HepG2 (cell line): ENCODE data around the gene VPS4A. TPM values are rescaled to one million over a fixed set of nuclear protein-coding genes. Genes with fewer than 3 reads are reported as not detected.

Source experiments
- EEA1 ChIP-seq: sonication (generic); formaldehyde crosslinking; IDR thresholded peaks from 2 replicates; pipeline ENCODE4 v1.5.1; 2020; ENCODE audit warnings: mild to moderate bottlenecking, missing genetic modification reagents, borderline replicate concordance
- EED ChIP-seq: sonication (generic); formaldehyde crosslinking; IDR thresholded peaks from 2 replicates; pipeline ENCODE4 v1.5.0; 2020; ENCODE audit warnings: mild to moderate bottlenecking, missing genetic modification reagents
- GTF3A ChIP-seq: sonication (generic); formaldehyde crosslinking; conservative IDR thresholded peaks from 2 replicates; pipeline ENCODE4 v1.4.0; 2020; ENCODE audit warnings: mild to moderate bottlenecking, missing genetic modification reagents
- HNF4A ChIP-seq: sonication (generic); formaldehyde crosslinking; IDR thresholded peaks from 2 replicates; pipeline ENCODE4 v1.4.0; 2020; ENCODE audit warnings: missing genetic modification reagents
- JUND ChIP-seq: sonication (generic); formaldehyde crosslinking; IDR thresholded peaks from 2 replicates; pipeline ENCODE4 v1.8.0; 2022; ENCODE audit warnings: mild to moderate bottlenecking, missing genetic modification reagents
- KDM2A ChIP-seq: sonication (generic); formaldehyde crosslinking; IDR thresholded peaks from 2 replicates; pipeline ENCODE4 v1.4.0; 2020; ENCODE audit warnings: low read depth, missing genetic modification reagents, borderline replicate concordance
- KLF6 ChIP-seq: IDR thresholded peaks from 2 replicates; pipeline ENCODE4 v1.8.0; 2016; ENCODE audit warnings: missing biosample characterization, missing genetic modification reagents
- RNF2 ChIP-seq: fragments of 450-650 bp; conservative IDR thresholded peaks from 2 replicates; pipeline ENCODE4 v1.6.1; 2016; ENCODE audit warnings: low read depth
- SNRNP70 ChIP-seq: fragments of 200-400 bp; formaldehyde crosslinking; IDR thresholded peaks from 2 replicates; pipeline ENCODE4 v1.6.1; 2017; ENCODE audit warnings: mild to moderate bottlenecking, low read depth, low read length, moderate library complexity
- THAP11 ChIP-seq: IDR thresholded peaks from 2 replicates; pipeline ENCODE4 v1.6.1; 2016; ENCODE audit warnings: missing biosample characterization, missing genetic modification reagents
- XRCC5 ChIP-seq: fragments of 200-400 bp; formaldehyde crosslinking; optimal IDR thresholded peaks from 2 replicates; pipeline ENCODE3; 2017; ENCODE audit warnings: mild to moderate bottlenecking, low read length
- ZFP36L2 ChIP-seq: sonication (generic); formaldehyde crosslinking; IDR thresholded peaks from 2 replicates; pipeline ENCODE4 v1.4.0; 2020; ENCODE audit warnings: missing genetic modification reagents
- ZKSCAN1 ChIP-seq: fragments of 150-350 bp; IDR thresholded peaks from 2 replicates; pipeline ENCODE4 v1.6.1; 2014; ENCODE audit warnings: low read length
- ZMAT5 ChIP-seq: sonication (generic); formaldehyde crosslinking; IDR thresholded peaks from 2 replicates; pipeline ENCODE4 v1.5.0; 2020; ENCODE audit warnings: mild to moderate bottlenecking, low read depth, missing genetic modification reagents, borderline replicate concordance
- ZNF264 ChIP-seq: sonication (generic); formaldehyde crosslinking; IDR thresholded peaks from 2 replicates; pipeline ENCODE4 v1.4.0; 2020; ENCODE audit warnings: missing genetic modification reagents
- ZNF432 ChIP-seq: sonication (generic); formaldehyde crosslinking; IDR thresholded peaks from 2 replicates; pipeline ENCODE4 v1.5.0; 2020; ENCODE audit warnings: missing genetic modification reagents, mild to moderate bottlenecking, borderline replicate concordance
- ZNF503 ChIP-seq: sonication (generic); formaldehyde crosslinking; IDR thresholded peaks from 2 replicates; pipeline ENCODE4 v1.4.0; 2020; ENCODE audit warnings: missing genetic modification reagents
- ZNF569 ChIP-seq: sonication (generic); formaldehyde crosslinking; IDR thresholded peaks from 2 replicates; pipeline ENCODE4 v1.5.0; 2020; ENCODE audit warnings: mild to moderate bottlenecking, missing genetic modification reagents, moderate library complexity, borderline replicate concordance
- ZNF614 ChIP-seq: IDR thresholded peaks from 2 replicates; pipeline ENCODE4 v1.6.1; 2018; ENCODE audit warnings: missing biosample characterization, missing genetic modification reagents, inconsistent platforms, borderline replicate concordance
- ZNF790 ChIP-seq: sonication (generic); formaldehyde crosslinking; IDR thresholded peaks from 2 replicates; pipeline ENCODE4 v1.8.0; 2022; ENCODE audit warnings: missing genetic modification reagents, mild to moderate bottlenecking, borderline replicate concordance
- polyA plus RNA-seq, 8 experiments: library from polyadenylated mRNA; depleted of rRNA in 3 of 8; stranded (reverse) in 7 of 8; unstranded in 1 of 8; fragments of >200 nt; fragmentation: Illumina TruSeq in 4 of 8; extraction: Trizol in 4 of 8; gene quantifications; 2 replicates each; pipeline versions ENCODE4 v1.2.1 to v1.2.3, GENCODE V29; 2011 to 2016; ENCODE audit warnings: low read depth in 4 of 8, missing spikeins in 1 of 8, mixed read lengths in 1 of 8; ENCODE audit not compliant: insufficient read depth in 1 of 8
- total RNA-seq, 5 experiments: library from RNA; depleted of rRNA; stranded (reverse); fragments of >200 nt; fragmentation: Illumina TruSeq; extraction: Trizol; gene quantifications; 2 replicates each; pipeline ENCODE4 v1.2.3, GENCODE V29; 2016; ENCODE audit warnings: low read depth in 1 of 5
- TF ChIP-seq, protein P1 (sequence below): IDR thresholded peaks from 2 replicates; pipeline ENCODE4 v1.6.1; 2016; ENCODE audit warnings: low read depth, control low read depth
- TF ChIP-seq, protein P2 (sequence below): sonication (generic); formaldehyde crosslinking; conservative IDR thresholded peaks from 2 replicates; pipeline ENCODE4 v1.8.0; 2022; ENCODE audit warnings: low read depth, missing genetic modification reagents
- TF ChIP-seq, protein P3 (sequence below), 2 experiments: sonication (generic) in 1 of 2; formaldehyde crosslinking in 1 of 2; IDR thresholded peaks; 2 replicates each; pipeline versions ENCODE4 v1.5.1 to v1.6.1; 2011 to 2020; ENCODE audit warnings: borderline replicate concordance in 1 of 2, low read depth in 1 of 2, low read length in 1 of 2, mild to moderate bottlenecking in 1 of 2, missing genetic modification reagents in 1 of 2, moderate library complexity in 1 of 2

VPS4A gene
- total and polyA plus RNA-seq, 2 of the 13 experiments (the other 11 are each of a cell fraction or from before 2014, with no cell fraction given): 13.2 to 27.9 TPM

DNA sequence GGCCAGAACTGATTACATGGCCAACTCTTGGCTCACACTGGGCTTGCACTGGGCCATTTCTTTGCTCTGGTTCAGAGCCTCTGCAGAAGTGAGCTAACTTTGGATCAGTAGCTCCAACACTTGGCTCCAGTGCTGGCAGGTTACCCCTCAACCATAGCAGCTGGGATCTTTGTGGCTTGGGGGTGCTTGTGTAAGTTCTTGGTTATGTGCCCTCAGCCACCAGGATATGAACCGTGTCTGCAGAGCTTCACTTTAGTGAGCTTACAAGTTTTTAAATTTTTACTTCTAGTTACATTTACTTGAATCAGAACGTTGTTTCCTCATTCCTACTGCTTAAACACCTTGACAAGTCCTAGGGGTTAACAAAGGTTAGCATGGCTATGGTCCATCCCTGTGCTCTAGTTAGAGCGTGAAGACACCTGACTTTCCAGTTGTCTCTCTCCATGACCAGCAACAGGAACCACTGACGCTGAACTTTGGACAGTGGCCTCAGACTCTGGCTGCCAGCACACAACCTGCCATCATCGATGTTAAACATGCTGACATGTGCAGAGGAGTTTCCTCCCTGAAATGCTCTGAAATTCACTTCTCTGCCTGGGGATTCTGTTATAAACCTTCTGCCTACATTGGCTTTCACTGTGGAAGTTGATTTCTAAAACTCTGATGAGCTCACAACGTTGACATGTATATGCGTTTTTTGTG is 15.2 kb downstream of the VPS4A start (continued):
- TF ChIP-seq, protein P1, sequence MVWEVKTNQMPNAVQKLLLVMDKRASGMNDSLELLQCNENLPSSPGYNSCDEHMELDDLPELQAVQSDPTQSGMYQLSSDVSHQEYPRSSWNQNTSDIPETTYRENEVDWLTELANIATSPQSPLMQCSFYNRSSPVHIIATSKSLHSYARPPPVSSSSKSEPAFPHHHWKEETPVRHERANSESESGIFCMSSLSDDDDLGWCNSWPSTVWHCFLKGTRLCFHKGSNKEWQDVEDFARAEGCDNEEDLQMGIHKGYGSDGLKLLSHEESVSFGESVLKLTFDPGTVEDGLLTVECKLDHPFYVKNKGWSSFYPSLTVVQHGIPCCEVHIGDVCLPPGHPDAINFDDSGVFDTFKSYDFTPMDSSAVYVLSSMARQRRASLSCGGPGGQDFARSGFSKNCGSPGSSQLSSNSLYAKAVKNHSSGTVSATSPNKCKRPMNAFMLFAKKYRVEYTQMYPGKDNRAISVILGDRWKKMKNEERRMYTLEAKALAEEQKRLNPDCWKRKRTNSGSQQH: 0 out of 2 replicates have a peak, but pooled peaks have one; percentile 36
- TF ChIP-seq, protein P2, sequence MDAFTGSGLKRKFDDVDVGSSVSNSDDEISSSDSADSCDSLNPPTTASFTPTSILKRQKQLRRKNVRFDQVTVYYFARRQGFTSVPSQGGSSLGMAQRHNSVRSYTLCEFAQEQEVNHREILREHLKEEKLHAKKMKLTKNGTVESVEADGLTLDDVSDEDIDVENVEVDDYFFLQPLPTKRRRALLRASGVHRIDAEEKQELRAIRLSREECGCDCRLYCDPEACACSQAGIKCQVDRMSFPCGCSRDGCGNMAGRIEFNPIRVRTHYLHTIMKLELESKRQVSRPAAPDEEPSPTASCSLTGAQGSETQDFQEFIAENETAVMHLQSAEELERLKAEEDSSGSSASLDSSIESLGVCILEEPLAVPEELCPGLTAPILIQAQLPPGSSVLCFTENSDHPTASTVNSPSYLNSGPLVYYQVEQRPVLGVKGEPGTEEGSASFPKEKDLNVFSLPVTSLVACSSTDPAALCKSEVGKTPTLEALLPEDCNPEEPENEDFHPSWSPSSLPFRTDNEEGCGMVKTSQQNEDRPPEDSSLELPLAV (CRISPR knock-in tag): no peak
- TF ChIP-seq KDM2A (CRISPR knock-in tag): peak; percentile 66; the same call in 1 of the 2 replicates
- TF ChIP-seq XRCC5: peak; percentile 77
- TF ChIP-seq GTF3A (CRISPR knock-in tag): no peak
- TF ChIP-seq SNRNP70: no peak
- peak; percentile 91; the same call in 1 of the 2 replicates for TF ChIP-seq ZNF264 (CRISPR knock-in tag)
- 0 out of 2 replicates have a peak, but pooled peaks have one; percentile 35 for TF ChIP-seq ZNF790 (CRISPR knock-in tag)
- no peak for TF ChIP-seq EED (CRISPR knock-in tag)
- no peak for TF ChIP-seq ZNF569 (CRISPR knock-in tag)
- no peak for TF ChIP-seq ZFP36L2
- peak; percentile 99 for TF ChIP-seq HNF4A (CRISPR knock-in tag)
- TF ChIP-seq ZKSCAN1: peak; percentile 5; the same call in 1 of the 2 replicates
- no peak for TF ChIP-seq EEA1 (CRISPR knock-in tag)
- TF ChIP-seq ZMAT5 (CRISPR knock-in tag): no peak
- TF ChIP-seq ZNF614: peak; percentile 89; the same call in 1 of the 2 replicates
- TF ChIP-seq ZNF432 (CRISPR knock-in tag): no peak
- peak; percentile 66 for TF ChIP-seq THAP11 (CRISPR knock-in tag)
- TF ChIP-seq, protein P3, sequence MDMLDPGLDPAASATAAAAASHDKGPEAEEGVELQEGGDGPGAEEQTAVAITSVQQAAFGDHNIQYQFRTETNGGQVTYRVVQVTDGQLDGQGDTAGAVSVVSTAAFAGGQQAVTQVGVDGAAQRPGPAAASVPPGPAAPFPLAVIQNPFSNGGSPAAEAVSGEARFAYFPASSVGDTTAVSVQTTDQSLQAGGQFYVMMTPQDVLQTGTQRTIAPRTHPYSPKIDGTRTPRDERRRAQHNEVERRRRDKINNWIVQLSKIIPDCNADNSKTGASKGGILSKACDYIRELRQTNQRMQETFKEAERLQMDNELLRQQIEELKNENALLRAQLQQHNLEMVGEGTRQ (IDR thresholded peaks at IDR 0.05; ENCODE audit: low read depth, low read length): no peak
- TF ChIP-seq, protein P3 (CRISPR knock-in tag; IDR thresholded peaks at IDR 0.05; ENCODE audit: borderline replicate concordance): no peak
- TF ChIP-seq KLF6 (CRISPR knock-in tag): no peak
- TF ChIP-seq ZNF503 (CRISPR knock-in tag): no peak
- TF ChIP-seq JUND (CRISPR knock-in tag): no peak
- TF ChIP-seq RNF2: no peak
